BLaER1 (cell line): ENCODE results near the gene CEP126.
A peak's percentile ranks its signal among the peaks of the same experiment; 100 is the strongest.

Experiments
- H3K27ac ChIP-seq: shearing (Covaris generic); formaldehyde crosslinking; 2 replicates; pipeline ENCODE4 v1.8.1; 2022
- H3K27me3 ChIP-seq: shearing (Covaris generic); formaldehyde crosslinking; 2 replicates; pipeline ENCODE4 v1.8.1; 2022
- H3K36me3 ChIP-seq: shearing (Covaris generic); formaldehyde crosslinking; 2 replicates; pipeline ENCODE4 v1.8.1; 2022
- H3K4me1 ChIP-seq: shearing (Covaris generic); formaldehyde crosslinking; 2 replicates; pipeline ENCODE4 v1.8.1; 2022
- H3K4me2 ChIP-seq: shearing (Covaris generic); formaldehyde crosslinking; 2 replicates; pipeline ENCODE4 v1.8.1; 2022
- H3K4me3 ChIP-seq: shearing (Covaris generic); formaldehyde crosslinking; 2 replicates; pipeline ENCODE4 v1.8.1; 2022
- H3K9ac ChIP-seq: shearing (Covaris generic); formaldehyde crosslinking; 2 replicates; pipeline ENCODE4 v1.8.1; 2022
- H3K9me3 ChIP-seq: shearing (Covaris generic); formaldehyde crosslinking; 2 replicates; pipeline ENCODE4 v1.8.1; 2022
- H4K20me1 ChIP-seq: shearing (Covaris generic); formaldehyde crosslinking; 2 replicates; pipeline ENCODE4 v1.8.1; 2022
- Cebpa-rat ChIP-seq: shearing (Covaris generic); IDR thresholded peaks from 2 replicates; pipeline ENCODE4 v1.8.1; 2022

The CEP126 gene, protein sequence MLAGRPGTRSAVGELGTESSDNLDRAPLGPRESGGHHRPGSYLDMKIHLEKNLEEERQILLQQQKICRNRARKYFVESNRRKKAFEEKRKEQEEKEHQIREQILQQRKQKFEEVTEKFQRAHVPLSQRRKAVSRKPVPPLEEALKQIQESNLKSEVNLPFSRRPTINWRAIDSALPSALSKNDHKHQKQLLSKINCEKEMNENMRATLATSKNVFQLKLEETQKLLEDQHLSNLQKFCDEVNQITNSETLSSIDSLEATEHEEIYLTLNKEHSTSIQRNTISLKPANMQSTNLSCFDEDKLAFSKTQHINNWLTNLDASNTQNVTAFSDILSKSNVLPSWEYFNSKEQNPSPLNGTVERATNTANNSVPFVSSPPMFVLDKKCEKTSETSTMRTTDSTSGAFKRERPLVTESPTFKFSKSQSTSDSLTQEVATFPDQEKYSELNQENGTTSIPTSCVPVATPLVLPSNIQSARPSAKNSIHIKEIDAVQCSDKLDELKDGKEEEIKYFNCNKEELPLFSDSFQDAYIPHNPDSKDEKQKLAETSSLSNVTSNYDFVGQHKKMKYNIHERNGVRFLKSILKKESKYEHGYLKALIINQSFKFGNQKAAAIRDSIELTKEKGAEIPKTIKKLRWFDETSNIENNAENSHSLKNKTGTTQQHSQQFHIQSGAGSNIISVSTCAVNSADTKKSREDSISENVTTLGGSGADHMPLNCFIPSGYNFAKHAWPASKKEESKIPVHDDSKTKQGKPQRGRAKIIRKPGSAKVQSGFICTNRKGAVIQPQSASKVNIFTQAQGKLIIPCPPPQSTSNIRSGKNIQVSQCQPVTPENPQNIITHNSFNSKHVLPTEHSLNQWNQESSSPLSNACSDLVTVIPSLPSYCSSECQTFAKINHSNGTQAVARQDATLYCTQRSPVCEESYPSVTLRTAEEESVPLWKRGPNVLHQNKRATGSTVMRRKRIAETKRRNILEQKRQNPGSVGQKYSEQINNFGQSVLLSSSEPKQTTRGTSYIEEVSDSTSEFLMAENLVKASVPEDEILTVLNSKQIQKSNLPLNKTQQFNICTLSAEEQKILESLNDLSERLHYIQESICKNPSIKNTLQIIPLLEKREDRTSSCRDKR

DNA sequence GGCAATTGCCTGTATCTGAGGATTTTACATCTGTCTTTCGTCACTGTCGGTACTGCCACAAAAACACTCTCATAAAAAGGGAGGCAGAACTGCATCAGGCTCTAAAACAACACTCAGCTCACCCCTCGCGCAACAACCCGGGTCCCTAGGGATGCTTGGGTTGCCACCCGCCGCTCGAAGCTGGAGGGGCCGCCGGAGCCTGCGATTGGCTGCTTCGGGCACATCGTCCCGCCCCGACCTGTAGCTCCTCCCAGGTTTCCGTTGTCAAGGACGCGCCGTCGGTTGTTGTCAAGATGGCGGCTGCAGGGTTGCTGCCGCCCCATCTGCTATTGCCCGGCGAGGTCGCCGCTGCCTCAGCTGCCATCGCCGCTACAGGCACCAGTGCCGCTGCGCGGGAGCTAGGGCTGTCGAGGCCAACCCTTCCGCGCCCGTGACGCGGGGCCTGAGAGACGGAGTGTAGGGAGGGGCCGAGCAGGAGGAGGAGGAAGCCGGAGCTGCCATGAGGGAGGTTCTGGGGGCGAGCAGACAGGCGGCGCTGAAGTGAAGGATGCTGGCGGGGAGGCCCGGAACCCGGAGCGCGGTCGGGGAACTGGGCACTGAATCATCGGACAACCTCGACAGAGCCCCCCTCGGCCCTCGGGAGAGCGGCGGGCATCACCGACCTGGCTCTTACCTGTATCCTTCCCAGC, at the start of gene CEP126:
Gene CEP126 (plus strand): TSS at position 273 of the 689 bp plus-strand sequence. CDS start 275 bp downstream, at position 548.
- TF ChIP-seq Cebpa-rat: no peak
- Histone ChIP-seq H3K4me2 (peak within 1 kb of the TSS; percentile 69), H3K9ac (peak within 1 kb of the TSS; percentile 38; the same call in 1 of the 2 replicates), H3K36me3 (no peaks in the 10 kb centered on the region), H3K4me3 (peak within 1 kb of the TSS; percentile 68), H3K27me3 (no peaks in the 10 kb centered on the region), H3K4me1 (peaks cover 14% of the 10 kb centered on the region), H3K27ac (0 out of 2 replicates have a peak within 1 kb of the TSS, but pooled peaks have one; percentile 31), H3K9me3 (peaks cover 6% of the 10 kb centered on the region; the same call in 1 of the 2 replicates), H4K20me1 (no peaks in the 10 kb centered on the region)

- Histone ChIP-seq H4K20me1 (no peaks in the 10 kb centered on the region), H3K4me3 (no peak overlapping the region), H3K4me1 (no peaks in the 10 kb centered on the region), H3K9ac (no peak overlapping the region), H3K4me2 (no peak overlapping the region), H3K9me3 (peaks cover 4% of the 10 kb centered on the region), H3K27me3 (no peaks in the 10 kb centered on the region), H3K27ac (no peak overlapping the region), H3K36me3 (no peaks in the 10 kb centered on the region)
- TF ChIP-seq Cebpa-rat: no peak
Observed at GRCh38 chr11:101866619-101867491, 48.0 kb upstream of the CEP126 start.

DNA sequence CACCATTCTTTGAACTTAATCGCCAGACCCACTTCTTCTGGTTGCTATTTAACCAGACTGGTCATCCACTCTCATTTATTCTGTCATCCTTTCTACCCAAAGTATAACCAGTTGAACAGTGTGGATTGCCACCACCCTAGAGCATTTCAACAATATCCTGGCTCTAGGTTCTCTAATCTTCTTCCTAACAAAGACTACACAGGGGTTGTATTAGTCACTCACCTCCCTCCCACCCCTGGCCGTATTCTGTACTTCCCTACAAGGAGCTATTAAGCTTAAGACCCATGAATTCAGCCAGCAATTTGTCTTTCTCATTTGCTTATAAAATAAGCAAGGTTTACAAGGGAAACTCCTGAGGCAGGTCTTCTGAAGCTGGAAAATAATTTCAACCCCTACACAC, 46.9 kb upstream of the CEP126 start:
- no peaks in the 10 kb centered on the region for H3K4me1 ChIP-seq
- H3K9me3 ChIP-seq: peaks cover 4% of the 10 kb centered on the region
- H3K4me2 ChIP-seq: no peak overlapping the region
- no peak overlapping the region for H3K27ac ChIP-seq
- no peak overlapping the region for H3K4me3 ChIP-seq
- H3K27me3 ChIP-seq: no peaks in the 10 kb centered on the region
- H3K36me3 ChIP-seq: no peaks in the 10 kb centered on the region
- H4K20me1 ChIP-seq: no peaks in the 10 kb centered on the region
- TF ChIP-seq Cebpa-rat: no peak
- no peak overlapping the region for H3K9ac ChIP-seq

DNA sequence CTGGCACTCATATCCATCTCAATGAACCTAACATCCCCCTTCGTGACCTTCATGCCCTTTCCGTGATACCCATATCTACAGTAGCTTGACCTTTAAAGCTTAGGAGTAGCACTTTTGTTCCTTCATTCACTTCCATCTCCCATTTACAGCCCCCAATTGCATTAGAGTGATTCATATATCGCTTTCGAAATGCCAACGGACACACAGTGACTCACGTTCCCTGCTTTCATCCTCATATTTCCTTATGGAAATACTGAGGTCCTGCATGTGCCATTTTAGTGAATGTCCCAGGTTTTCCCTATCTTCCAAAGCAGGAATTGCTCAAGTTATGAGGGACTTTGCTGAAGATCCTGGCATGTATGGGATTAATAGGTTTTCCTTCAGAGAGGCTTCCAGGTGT, 44.3 kb upstream of the CEP126 start:
- Histone ChIP-seq H3K27ac (no peak overlapping the region), H3K4me3 (no peak overlapping the region), H3K36me3 (no peaks in the 10 kb centered on the region), H3K4me2 (no peak overlapping the region), H4K20me1 (no peaks in the 10 kb centered on the region), H3K9ac (no peak overlapping the region), H3K27me3 (no peaks in the 10 kb centered on the region), H3K4me1 (no peaks in the 10 kb centered on the region), H3K9me3 (no peaks in the 10 kb centered on the region)
- no peak for TF ChIP-seq Cebpa-rat

- Histone ChIP-seq H3K4me3 (no peak overlapping the region), H3K9ac (no peak overlapping the region), H3K4me1 (no peaks in the 10 kb centered on the region), H3K27ac (no peak overlapping the region), H4K20me1 (no peaks in the 10 kb centered on the region), H3K36me3 (no peaks in the 10 kb centered on the region), H3K27me3 (no peaks in the 10 kb centered on the region), H3K9me3 (no peaks in the 10 kb centered on the region), H3K4me2 (no peak overlapping the region)
- no peak for TF ChIP-seq Cebpa-rat
Observed at GRCh38 chr11:101872171-101872882, 42.5 kb upstream of the CEP126 start.

- Histone ChIP-seq H3K4me2 (no peak overlapping the region), H3K4me1 (no peaks in the 10 kb centered on the region), H3K36me3 (no peaks in the 10 kb centered on the region), H4K20me1 (no peaks in the 10 kb centered on the region), H3K27ac (no peak overlapping the region), H3K4me3 (no peak overlapping the region), H3K9me3 (no peaks in the 10 kb centered on the region), H3K27me3 (no peaks in the 10 kb centered on the region), H3K9ac (no peak overlapping the region)
- no peak for TF ChIP-seq Cebpa-rat
Observed at GRCh38 chr11:101880222-101880621, 34.6 kb upstream of the CEP126 start.

GRCh38 chr11:101881586-101881985, 33.2 kb upstream of the CEP126 start:
- Histone ChIP-seq H3K4me3 (no peak overlapping the region), H3K36me3 (no peaks in the 10 kb centered on the region), H3K9ac (no peak overlapping the region), H3K4me2 (no peak overlapping the region), H3K4me1 (no peaks in the 10 kb centered on the region), H3K27me3 (no peaks in the 10 kb centered on the region), H3K9me3 (no peaks in the 10 kb centered on the region), H3K27ac (no peak overlapping the region), H4K20me1 (no peaks in the 10 kb centered on the region)
- no peak for TF ChIP-seq Cebpa-rat

- TF ChIP-seq Cebpa-rat: no peak
- no peaks in the 10 kb centered on the region for H3K9me3 ChIP-seq
Observed at GRCh38 chr11:101885631-101886030, 29.2 kb upstream of the CEP126 start.

More at GRCh38 chr11:101885631-101886030, 29.2 kb upstream of the CEP126 start:
- Histone ChIP-seq H3K4me2 (no peak overlapping the region), H3K9ac (no peak overlapping the region), H3K36me3 (no peaks in the 10 kb centered on the region), H4K20me1 (no peaks in the 10 kb centered on the region), H3K4me3 (no peak overlapping the region), H3K4me1 (no peaks in the 10 kb centered on the region), H3K27me3 (no peaks in the 10 kb centered on the region), H3K27ac (no peak overlapping the region)
